Embryonic facial prominence (tissue), 1 donor: ENCODE measurements around the gene ARID2.

Experiments used
- DNase-seq: peaks from one replicate; pipeline ENCODE4 v3.0.0-alpha.2; 2016; ENCODE audit errors: extremely low spot score

ARID2 gene

DNA sequence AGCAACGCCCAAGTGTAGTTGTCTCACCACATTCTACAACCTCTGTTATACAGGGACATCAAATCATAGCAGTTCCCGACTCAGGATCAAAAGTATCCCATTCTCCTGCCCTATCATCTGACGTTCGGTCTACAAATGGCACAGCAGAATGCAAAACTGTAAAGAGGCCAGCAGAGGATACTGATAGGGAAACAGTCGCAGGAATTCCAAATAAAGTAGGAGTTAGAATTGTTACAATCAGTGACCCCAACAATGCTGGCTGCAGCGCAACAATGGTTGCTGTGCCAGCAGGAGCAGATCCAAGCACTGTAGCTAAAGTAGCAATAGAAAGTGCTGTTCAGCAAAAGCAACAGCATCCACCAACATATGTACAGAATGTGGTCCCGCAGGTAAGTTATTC, 123.0 kb downstream of the ARID2 start:
- DNase-seq = no peak

DNA sequence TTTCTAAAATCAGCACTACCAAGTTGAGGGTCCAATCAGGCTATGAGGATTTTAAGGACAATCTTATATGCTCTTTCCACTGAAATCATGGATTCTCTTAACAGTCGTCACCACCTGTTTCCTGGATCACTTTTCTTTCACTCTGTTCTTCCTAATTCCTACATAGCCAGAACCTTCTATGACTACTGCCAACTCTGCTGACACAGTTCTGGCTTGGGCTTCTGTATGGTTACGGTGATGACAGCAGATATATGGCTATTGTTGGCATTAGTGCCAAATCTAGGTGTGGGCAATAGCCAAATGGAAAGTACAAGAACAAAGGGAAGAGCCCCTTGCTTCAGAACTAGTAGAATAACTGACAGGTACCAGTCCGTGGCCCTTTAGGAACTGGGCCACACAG, 124.0 kb downstream of the ARID2 start:
- no peak for DNase-seq

DNA sequence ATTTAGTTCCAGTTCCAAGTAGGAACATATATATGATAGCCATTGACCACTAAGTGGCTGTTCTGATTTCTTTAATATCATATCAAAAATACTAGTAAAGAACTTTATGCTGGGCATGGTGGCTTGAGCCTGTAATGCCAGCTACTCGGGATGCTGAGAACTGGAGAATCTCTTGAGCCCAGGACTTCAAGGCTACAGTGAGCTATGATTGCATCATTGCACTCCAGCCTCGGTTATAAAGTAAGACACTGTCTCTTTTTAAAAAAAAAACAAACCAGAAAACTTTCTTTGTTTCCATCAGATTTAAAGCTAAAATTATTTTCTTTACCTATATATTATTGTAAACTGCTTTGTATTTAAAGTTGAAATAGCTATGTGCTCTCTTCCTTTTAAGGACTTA, 133.8 kb downstream of the ARID2 start:
- DNase-seq = no peak

DNA sequence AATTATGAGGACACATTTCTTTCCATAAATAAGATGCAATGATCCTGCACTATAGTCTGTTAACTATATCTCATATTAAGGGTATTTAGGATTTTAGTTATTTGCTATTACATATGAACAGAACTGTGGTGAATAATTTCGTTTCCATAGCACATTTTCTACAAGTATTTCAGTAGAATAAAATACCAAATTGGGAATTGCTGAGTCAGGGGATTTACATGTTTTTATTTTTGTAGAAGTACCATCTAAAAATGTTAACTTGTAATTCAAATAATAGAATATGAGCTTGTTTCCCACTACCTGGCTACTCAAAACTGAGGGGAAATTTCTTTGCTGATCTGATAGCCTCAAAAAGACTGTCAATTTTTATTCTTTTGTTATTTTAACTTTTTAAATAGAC, 136.8 kb downstream of the ARID2 start:
- no peak for DNase-seq

GRCh38 chr12:45872446-45872845, 142.9 kb downstream of the ARID2 start:
- DNase-seq = no peak

DNA sequence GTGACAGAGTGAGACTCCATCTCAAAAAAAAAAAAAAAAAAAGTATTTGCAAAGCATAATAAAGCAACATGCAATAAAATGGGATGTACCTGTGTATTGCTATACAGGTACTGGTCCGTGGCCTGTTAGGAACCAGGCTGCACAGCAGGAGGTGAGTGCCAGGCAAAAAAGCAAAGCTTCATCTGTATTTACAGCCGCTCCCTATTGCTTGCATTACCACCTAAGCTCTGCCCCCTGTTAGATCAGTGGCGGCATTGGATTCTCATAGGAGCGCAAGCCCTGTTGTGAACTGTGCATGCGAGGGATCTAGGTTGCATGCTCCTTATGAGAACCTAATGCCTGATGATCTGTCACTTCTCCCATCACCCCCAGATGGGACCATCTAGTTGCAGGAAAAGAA, 147.6 kb downstream of the ARID2 start:
- no peak for DNase-seq

DNA sequence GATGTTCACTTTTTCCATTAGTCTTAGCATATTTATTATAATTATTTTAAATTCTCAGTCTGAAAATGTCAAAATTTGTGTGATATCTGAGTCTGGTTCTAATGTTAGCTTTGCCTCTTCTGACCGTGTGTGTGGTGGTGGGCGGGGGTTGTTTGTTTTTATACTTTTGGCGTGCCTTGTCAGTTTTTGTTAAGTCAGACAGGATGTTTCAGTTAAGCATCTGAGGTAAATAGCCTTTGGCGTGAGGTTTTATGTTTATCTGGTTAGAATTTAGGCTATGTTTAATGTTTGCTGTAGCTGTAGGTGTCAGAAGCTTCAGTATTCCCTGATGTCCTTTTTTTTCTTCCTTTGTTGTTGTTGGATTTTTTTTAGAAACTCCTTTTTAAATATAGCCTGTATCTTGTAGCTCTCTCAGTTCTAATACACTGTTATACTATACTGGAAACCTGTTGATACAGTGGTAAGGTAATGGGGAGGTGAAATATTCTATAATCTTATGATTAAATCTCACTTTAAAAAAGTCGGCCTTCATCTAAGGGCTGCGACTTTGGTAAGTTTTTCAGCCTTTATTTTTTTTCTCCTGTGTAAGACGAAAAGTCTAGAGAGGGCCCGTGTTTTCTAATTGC, 149.2 kb downstream of the ARID2 start:
- DNase-seq = no peak

GRCh38 chr12:45879363-45879895, 149.9 kb downstream of the ARID2 start:
- DNase-seq = no peak

DNA sequence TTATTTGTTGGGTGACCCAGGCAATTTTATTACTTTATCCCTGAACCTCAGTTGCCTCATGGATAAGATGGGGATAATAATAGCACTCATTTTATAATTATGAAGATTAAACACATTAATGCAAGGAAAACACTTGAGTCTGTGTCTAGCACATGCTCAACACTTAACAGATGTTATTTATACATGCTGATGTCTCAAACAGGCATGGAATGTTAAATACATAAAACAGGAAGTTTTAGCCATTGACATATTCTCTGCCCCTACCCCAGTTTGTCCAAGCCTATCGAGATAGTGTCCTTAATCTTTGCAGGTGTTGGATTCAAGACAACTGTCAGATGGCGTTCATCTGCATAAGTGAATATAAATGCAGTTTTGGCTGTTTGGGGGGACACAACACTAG, 151.0 kb downstream of the ARID2 start:
- DNase-seq = no peak

- no peak for DNase-seq
These were observed 153.7 kb downstream of the ARID2 start for GRCh38 chr12:45883187-45883586.

DNA sequence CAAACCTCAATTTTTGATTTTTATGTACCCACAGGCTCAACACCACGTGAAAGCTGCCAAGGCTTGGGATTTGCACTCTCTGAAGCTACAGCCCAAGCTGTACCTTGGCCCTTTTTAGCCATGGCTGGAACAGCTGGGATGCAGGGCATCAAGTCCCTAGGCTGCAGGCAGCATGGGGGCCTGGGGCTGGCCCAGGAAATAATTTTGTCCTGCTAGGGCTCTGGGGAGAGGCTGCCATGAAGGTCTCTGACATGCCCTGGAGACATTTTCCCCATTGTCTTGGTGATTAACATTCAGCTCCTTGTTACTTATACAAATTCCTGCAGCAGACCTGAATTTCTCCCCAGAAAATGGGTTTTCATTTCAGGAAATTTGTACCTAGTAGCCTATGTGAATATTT, 157.2 kb downstream of the ARID2 start:
- DNase-seq = no peak

DNA sequence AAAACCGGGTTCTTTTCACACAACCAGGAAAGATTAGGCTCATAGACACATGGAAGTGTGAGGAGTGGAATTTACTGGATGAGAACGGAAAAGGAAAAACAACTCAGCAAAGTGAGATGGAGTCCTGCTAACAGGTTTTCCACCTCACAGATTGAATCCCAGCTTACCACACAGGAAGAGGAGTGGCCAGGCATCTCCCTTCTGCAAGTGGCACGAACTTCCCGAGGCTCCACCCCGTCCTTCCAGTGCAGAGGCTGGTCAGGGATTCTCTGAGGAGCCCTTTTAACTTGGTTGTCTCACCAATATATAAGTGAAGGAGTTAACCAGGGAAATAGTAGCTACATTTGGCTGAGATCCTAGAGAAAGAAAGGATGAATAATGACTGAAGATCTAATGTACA, 158.0 kb downstream of the ARID2 start:
- DNase-seq = no peak

DNA sequence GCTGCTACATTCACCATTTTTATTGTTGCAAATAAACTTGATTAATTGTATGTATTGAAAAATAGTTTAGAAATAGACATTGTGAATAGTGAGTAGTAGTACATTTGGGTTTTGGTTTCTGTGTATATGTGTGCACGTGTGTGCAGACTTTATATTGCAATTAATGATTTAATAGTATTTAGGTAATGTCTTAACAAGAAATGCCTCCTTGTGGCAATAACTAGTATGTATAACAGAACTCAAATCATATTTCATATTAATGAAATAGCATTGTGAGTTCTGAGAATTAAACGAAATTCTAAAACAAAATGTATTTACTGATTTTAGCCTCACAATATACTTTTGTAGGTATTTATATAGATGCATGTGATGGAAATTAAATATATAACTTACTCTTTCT, 160.8 kb downstream of the ARID2 start:
- no peak for DNase-seq

- DNase-seq = no peak
These were observed 163.7 kb downstream of the ARID2 start for GRCh38 chr12:45893240-45893639.

GRCh38 chr12:45895961-45896360, 166.5 kb downstream of the ARID2 start:
- no peak for DNase-seq

DNA sequence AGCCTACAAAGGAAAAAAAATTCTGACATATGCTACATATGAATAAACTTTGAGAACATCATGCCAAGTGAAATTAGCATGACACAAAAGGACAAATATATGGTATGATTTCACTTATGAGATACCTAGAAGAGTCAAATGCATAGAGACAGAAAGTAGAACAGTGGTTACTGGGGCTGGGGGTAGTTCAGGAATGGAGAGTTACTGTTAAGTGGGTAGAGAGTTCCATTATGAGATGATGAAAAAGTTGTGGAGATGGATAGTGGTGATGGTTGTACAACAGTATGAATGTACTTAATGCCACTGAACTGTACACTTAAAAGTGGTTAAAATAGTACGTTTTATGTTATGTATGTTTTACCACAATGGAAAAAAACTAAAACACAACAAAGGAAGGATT, 168.6 kb downstream of the ARID2 start:
- DNase-seq = no peak

- DNase-seq = no peak
These were observed 178.4 kb downstream of the ARID2 start for GRCh38 chr12:45907955-45908354.

GRCh38 chr12:45909041-45909713, 179.7 kb downstream of the ARID2 start:
- no peak for DNase-seq

- no peak for DNase-seq
These were observed 183.3 kb downstream of the ARID2 start for GRCh38 chr12:45912774-45913173.

DNA sequence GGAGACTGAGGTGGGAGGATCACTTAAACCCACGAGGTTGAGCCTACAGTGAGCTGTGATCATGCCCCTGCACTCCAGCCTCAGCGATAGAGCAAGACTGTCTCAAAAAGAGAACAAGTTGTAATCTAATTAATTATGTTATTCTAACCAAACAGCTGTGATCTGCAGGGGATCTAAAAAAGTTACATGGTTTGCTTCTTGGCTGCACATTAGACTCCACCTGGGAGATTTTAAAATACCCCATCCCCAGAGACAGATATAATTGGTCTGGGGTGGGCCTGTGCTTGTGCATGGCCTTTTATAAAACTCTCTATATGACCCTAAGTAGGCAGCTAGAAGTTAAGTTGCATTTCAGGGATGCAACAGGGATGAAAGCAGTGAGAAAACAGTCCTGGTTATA, 184.1 kb downstream of the ARID2 start:
- no peak for DNase-seq

GRCh38 chr12:45914090-45914489, 184.6 kb downstream of the ARID2 start:
- no peak for DNase-seq

GRCh38 chr12:45915405-45915804, 185.9 kb downstream of the ARID2 start:
- DNase-seq = no peak

- DNase-seq = no peak
These were observed 189.3 kb downstream of the ARID2 start for GRCh38 chr12:45918818-45919217.

GRCh38 chr12:45928309-45928708, 198.8 kb downstream of the ARID2 start:
- no peak for DNase-seq
